K562 (cell line): Measurements from ENCODE around the gene EFS.

Source experiments
- MAZ ChIP-seq, 2 experiments: fragments of 450-650 bp in 1 of 2; sonication (generic) in 1 of 2; formaldehyde crosslinking; IDR thresholded peaks in 1 of 2; conservative IDR thresholded peaks in 1 of 2; 2 replicates each; pipeline versions ENCODE4 v1.4.0 to v1.5.0; 2020; ENCODE audit warnings: mild to moderate bottlenecking in 1 of 2, missing genetic modification reagents in 1 of 2
- ZBTB12 ChIP-seq: fragments of 250-450 bp; sonication (Bioruptor Pico); IDR thresholded peaks from 2 replicates; pipeline ENCODE4 v1.4.0; 2020
- ZBTB26 ChIP-seq: fragments of 450-650 bp; formaldehyde crosslinking; IDR thresholded peaks from 2 replicates; pipeline ENCODE4 v1.4.0; 2022; ENCODE audit warnings: missing genetic modification characterization
- ZNF184 ChIP-seq: sonication (generic); formaldehyde crosslinking; IDR thresholded peaks from 2 replicates; pipeline ENCODE4 v1.5.0; 2020; ENCODE audit warnings: missing genetic modification reagents
- ZNF507 ChIP-seq: conservative IDR thresholded peaks from 2 replicates; pipeline ENCODE4 v1.6.1; 2017; ENCODE audit warnings: missing genetic modification characterization, missing compliant biosample characterization

GRCh38 chr14:23357261-23357660 is 7.7 kb downstream of the EFS start:
- TF ChIP-seq MAZ (CRISPR knock-in tag; conservative IDR thresholded peaks at IDR 0.05 in 1 of 2, IDR thresholded peaks at IDR 0.05 in 1 of 2): no peak
- TF ChIP-seq ZBTB26 (CRISPR knock-in tag): no peak
- no peak for TF ChIP-seq ZBTB12
- TF ChIP-seq ZNF507: no peak
- TF ChIP-seq ZNF184 (CRISPR knock-in tag): no peak
